ENCODE measurements around the gene APP. TPM values are rescaled to one million over a fixed set of nuclear protein-coding genes. Genes with fewer than 3 reads are reported as not detected.

The APP gene
- total and polyA plus RNA-seq, 10 of the 15 experiments (the other 5 are each of a cell fraction or from before 2014, with no cell fraction given) = 8.8 to 94.9 (median 51.0) TPM

DNA sequence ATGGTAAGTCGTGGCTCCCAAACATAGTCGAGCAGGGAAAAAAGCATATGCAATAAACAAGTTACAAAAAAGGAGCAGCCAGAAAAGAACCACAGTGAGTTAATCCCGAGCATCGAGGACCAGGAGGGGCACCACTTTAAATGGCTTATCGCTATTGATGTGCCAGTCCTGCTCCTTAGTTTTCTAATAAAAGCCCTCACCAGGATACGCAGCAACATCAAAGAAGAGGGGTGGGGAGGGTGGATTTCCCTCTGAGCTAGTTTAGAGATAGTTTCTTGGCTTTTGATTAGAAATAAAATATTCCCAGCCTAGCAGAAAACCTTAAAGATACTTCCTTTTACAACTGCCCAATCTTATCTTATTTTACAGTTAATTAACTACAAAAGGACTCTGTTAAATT lies 265.4 kb downstream of the APP start:
- Histone ChIP-seq H3K27me3 (replicated peaks in 1 of 2; ENCODE audit: control insufficient read depth in 2 of 2, insufficient read depth in 2 of 2, low read length in 1 of 2) (no peaks in the 10 kb centered on the region), H3K4me3 (no peak overlapping the region), H3K27ac (ENCODE audit: control insufficient read depth, insufficient read depth) (no peak overlapping the region), H3K36me3 (ENCODE audit: control insufficient read depth in 2 of 2, insufficient read depth in 2 of 2, low read length in 1 of 2) (no peaks in the 10 kb centered on the region; a peak in 1 of 4 replicates), H3K9ac (ENCODE audit: control insufficient read depth, insufficient read depth, low read length) (no peak overlapping the region), H4K20me1 (ENCODE audit: control insufficient read depth, insufficient read depth) (no peaks in the 10 kb centered on the region), H3K9me3 (replicated peaks; ENCODE audit: control insufficient read depth, insufficient read depth, low read length) (no peaks in the 10 kb centered on the region), H3K4me1 (ENCODE audit: control insufficient read depth, insufficient read depth, low read length) (peaks cover 6% of the 10 kb centered on the region), H2AFZ (ENCODE audit: control insufficient read depth, low read depth, low read length) (no peak overlapping the region), H3K79me2 (ENCODE audit: control insufficient read depth, insufficient read depth, low read length) (no peaks in the 10 kb centered on the region), H3K4me2 (ENCODE audit: control insufficient read depth, insufficient read depth) (no peak overlapping the region)
- in situ Hi-C loops (cut with MboI) = no loop called here
- CTCF ChIA-PET = no interaction called here
- ATAC-seq (no peak), FAIRE-seq (no peak), DNase-seq (ENCODE audit: low read depth, low spot score) (no peak)
- POLR2A ChIA-PET = no interaction called here
- intact Hi-C loops (cut with micrococcal nuclease; ENCODE audit: unreplicated experiment) = no loop called here
- TF ChIP-seq MEF2A (IDR thresholded peaks at IDR 0.05; ENCODE audit: insufficient read depth, low read depth, low read length) (no peak), TBL1XR1 (IDR thresholded peaks at IDR 0.05; ENCODE audit: low read depth, low read length) (no peak)
- TF ChIP-seq, protein P1, sequence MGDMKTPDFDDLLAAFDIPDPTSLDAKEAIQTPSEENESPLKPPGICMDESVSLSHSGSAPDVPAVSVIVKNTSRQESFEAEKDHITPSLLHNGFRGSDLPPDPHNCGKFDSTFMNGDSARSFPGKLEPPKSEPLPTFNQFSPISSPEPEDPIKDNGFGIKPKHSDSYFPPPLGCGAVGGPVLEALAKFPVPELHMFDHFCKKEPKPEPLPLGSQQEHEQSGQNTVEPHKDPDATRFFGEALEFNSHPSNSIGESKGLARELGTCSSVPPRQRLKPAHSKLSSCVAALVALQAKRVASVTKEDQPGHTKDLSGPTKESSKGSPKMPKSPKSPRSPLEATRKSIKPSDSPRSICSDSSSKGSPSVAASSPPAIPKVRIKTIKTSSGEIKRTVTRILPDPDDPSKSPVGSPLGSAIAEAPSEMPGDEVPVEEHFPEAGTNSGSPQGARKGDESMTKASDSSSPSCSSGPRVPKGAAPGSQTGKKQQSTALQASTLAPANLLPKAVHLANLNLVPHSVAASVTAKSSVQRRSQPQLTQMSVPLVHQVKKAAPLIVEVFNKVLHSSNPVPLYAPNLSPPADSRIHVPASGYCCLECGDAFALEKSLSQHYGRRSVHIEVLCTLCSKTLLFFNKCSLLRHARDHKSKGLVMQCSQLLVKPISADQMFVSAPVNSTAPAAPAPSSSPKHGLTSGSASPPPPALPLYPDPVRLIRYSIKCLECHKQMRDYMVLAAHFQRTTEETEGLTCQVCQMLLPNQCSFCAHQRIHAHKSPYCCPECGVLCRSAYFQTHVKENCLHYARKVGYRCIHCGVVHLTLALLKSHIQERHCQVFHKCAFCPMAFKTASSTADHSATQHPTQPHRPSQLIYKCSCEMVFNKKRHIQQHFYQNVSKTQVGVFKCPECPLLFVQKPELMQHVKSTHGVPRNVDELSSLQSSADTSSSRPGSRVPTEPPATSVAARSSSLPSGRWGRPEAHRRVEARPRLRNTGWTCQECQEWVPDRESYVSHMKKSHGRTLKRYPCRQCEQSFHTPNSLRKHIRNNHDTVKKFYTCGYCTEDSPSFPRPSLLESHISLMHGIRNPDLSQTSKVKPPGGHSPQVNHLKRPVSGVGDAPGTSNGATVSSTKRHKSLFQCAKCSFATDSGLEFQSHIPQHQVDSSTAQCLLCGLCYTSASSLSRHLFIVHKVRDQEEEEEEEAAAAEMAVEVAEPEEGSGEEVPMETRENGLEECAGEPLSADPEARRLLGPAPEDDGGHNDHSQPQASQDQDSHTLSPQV (IDR thresholded peaks at IDR 0.05) = no peak
- SMC1A ChIA-PET (ENCODE audit: uncharacterized antibody, unreplicated experiment) = no interaction called here
- RAD21 ChIA-PET (ENCODE audit: unreplicated experiment) = no interaction called here
- no TSS peak for BruUV-seq (replicated peaks)
- 32% methylated on average over 6 of the region's 6 CpGs for WGBS (ENCODE audit: insufficient coverage, insufficient replicate concordance, low lambda C conversion rate, missing lambda C conversion rate)

All from GM12878 (cell line).